Natural killer cell (primary cell): ENCODE data around the gene NFATC4. TPM values are rescaled to one million over a fixed set of nuclear protein-coding genes. Genes with fewer than 3 reads are reported as not detected.

Experiments used
- ATAC-seq, 3 donors: fragments of 150-1000 bp in 2 of 3; fragments of 200-7000 bp in 1 of 3; cut with Tn5 transposase; 1 replicate in 1 of 3; 2 replicates in 2 of 3; pipeline ENCODE4 v1.10.0; 2021; ENCODE audit warnings: mild to moderate bottlenecking in 2 of 3, moderate library complexity in 2 of 3
- DNase-seq, 2 donors: peaks; one replicate each; pipeline versions ENCODE4 v3.0.0 to v3.0.0-alpha.2; 2013 to 2021; ENCODE audit warnings: mixed read lengths in 1 of 2
- H3K27ac ChIP-seq: one replicate; pipeline ENCODE4 v1.5.1; 2013; ENCODE audit warnings: mild to moderate bottlenecking, low read length
- H3K27me3 ChIP-seq: one replicate; pipeline ENCODE4 v1.6.1; 2013; ENCODE audit warnings: low read length; ENCODE audit not compliant: control insufficient read depth, insufficient read depth
- H3K36me3 ChIP-seq: one replicate; pipeline ENCODE4 v1.6.1; 2013; ENCODE audit warnings: low read length; ENCODE audit not compliant: control insufficient read depth, insufficient read depth
- H3K4me1 ChIP-seq: one replicate; pipeline ENCODE4 v1.6.1; 2013; ENCODE audit warnings: low read length; ENCODE audit not compliant: control insufficient read depth, insufficient read depth
- H3K4me3 ChIP-seq: one replicate; pipeline ENCODE4 v1.5.1; 2013; ENCODE audit warnings: low read length
- H3K9me3 ChIP-seq: one replicate; pipeline ENCODE4 v1.6.1; 2013; ENCODE audit warnings: low read length; ENCODE audit not compliant: control insufficient read depth, insufficient read depth
- H3K27ac Mint-ChIP-seq, 2 donors: one replicate each; pipeline ENCODE4 v1.8.0; 2022; ENCODE audit warnings: mild to moderate bottlenecking in 2 of 2, mixed read lengths in 2 of 2, moderate library complexity in 1 of 2
- H3K27me3 Mint-ChIP-seq, 2 donors: one replicate each; pipeline ENCODE4 v1.8.0; 2022; ENCODE audit warnings: low read depth in 2 of 2, mixed read lengths in 2 of 2
- H3K36me3 Mint-ChIP-seq: one replicate; pipeline ENCODE4 v1.8.0; 2022; ENCODE audit warnings: mixed read lengths
- H3K4me1 Mint-ChIP-seq, 2 donors: one replicate each; pipeline ENCODE4 v1.8.0; 2022; ENCODE audit warnings: mixed read lengths in 2 of 2
- H3K4me3 Mint-ChIP-seq: one replicate; pipeline ENCODE4 v1.8.0; 2022; ENCODE audit warnings: mild to moderate bottlenecking, moderate library complexity, mixed read lengths
- H3K9me3 Mint-ChIP-seq, 2 donors: one replicate each; pipeline ENCODE4 v1.8.0; 2022; ENCODE audit warnings: mixed read lengths in 2 of 2
- CTCF ChIP-seq: fragments of 200-600 bp; IDR thresholded peaks from one replicate; pipeline ENCODE4 v1.8.0; 2022; ENCODE audit warnings: antibody characterized with exemption
- WGBS: methylation state at CpG from one replicate; pipeline ENCODE4 v1.1.7; 2013; ENCODE audit warnings: missing lambda C conversion rate; ENCODE audit not compliant: insufficient coverage; 5-methylcytosine and 5-hydroxymethylcytosine counted together
- intact Hi-C: fragments of 100-400 bp; cut with micrococcal nuclease; formaldehyde crosslinking; loops from one replicate; pipeline ENCODE4 v1.14.2; 2022
- total RNA-seq, 4 donors: library from RNA; stranded (reverse); fragments of 120-200 nt in 1 of 4; gene quantifications; one replicate each; pipeline versions ENCODE4 v1.2.3 to v1.2.4, GENCODE V29; 2013 to 2022

NFATC4 gene
- total RNA-seq, 3 donors from 2014 or later (not counting 1 experiment from before 2014, with no cell fraction given) = not detected

- peaks cover 14% of the 10 kb centered on the region for H3K27me3 ChIP-seq
- DNase-seq (peak; percentile 86 to 93), ATAC-seq (peak; percentile 72 to 88 (median 85))
- peaks cover 93% of the 10 kb centered on the region for H3K4me1 ChIP-seq
- Mint-ChIP-seq H3K9me3 (no peaks in the 10 kb centered on the region), H3K36me3 (no peaks in the 10 kb centered on the region), H3K4me3 (peak overlapping the region; percentile 79), H3K27ac (peak overlapping the region; percentile 87 to 88), H3K27me3 (peaks cover 6 to 8% of the 10 kb centered on the region in 2 donors), H3K4me1 (peaks cover 69 to 77% of the 10 kb centered on the region in 2 donors)
- H3K27ac ChIP-seq = peak overlapping the region; percentile 61
- no peaks in the 10 kb centered on the region for H3K36me3 ChIP-seq
- 11% methylated on average over 9 of the region's 9 CpGs for WGBS
- no peak for TF ChIP-seq CTCF
- intact Hi-C loops = loop anchor here (1.0 to 10.0 kb wide), 6 partner anchors 38 to 825 kb away; partner anchors contain the start of genes GZMB, NFATC4 and RABGGTA
- no peaks in the 10 kb centered on the region for H3K9me3 ChIP-seq
- no peak overlapping the region for H3K4me3 ChIP-seq
These were observed 38.2 kb upstream of the NFATC4 start for GRCh38 chr14:24329736-24330135.

GRCh38 chr14:24330973-24331674 lies 36.9 kb upstream of the NFATC4 start:
- WGBS = 96% methylated on average over 10 of the region's 10 CpGs
- intact Hi-C loops = loop anchor here (5.0 to 10.0 kb wide), 3 partner anchors 36 to 824 kb away; partner anchors contain the start of gene NFATC4
- ATAC-seq (no peak), DNase-seq (no peak)
- H3K27me3 Mint-ChIP-seq = peaks cover 14 to 16% of the 10 kb centered on the region in 2 donors
- Histone ChIP-seq H3K27ac (no peak overlapping the region), H3K4me3 (no peak overlapping the region), H3K27me3 (peaks cover 15% of the 10 kb centered on the region), H3K9me3 (no peaks in the 10 kb centered on the region), H3K4me1 (peaks cover 92% of the 10 kb centered on the region), H3K36me3 (no peaks in the 10 kb centered on the region)
- peaks cover 3% of the 10 kb centered on the region for H3K36me3 Mint-ChIP-seq
- H3K9me3 Mint-ChIP-seq = no peaks in the 10 kb centered on the region
- H3K27ac Mint-ChIP-seq = peak overlapping the region; percentile 87 to 88
- H3K4me3 Mint-ChIP-seq = peak overlapping the region; percentile 79
- peaks cover 79 to 87% of the 10 kb centered on the region in 2 donors for H3K4me1 Mint-ChIP-seq
- TF ChIP-seq CTCF = no peak

GRCh38 chr14:24331731-24332267 lies 36.2 kb upstream of the NFATC4 start:
- Mint-ChIP-seq H3K36me3 (peaks cover 9% of the 10 kb centered on the region), H3K27ac (peak overlapping the region; percentile 87 to 88), H3K9me3 (no peaks in the 10 kb centered on the region), H3K4me1 (peaks cover 84 to 91% of the 10 kb centered on the region in 2 donors), H3K4me3 (peak overlapping the region; percentile 93), H3K27me3 (peaks cover 14 to 16% of the 10 kb centered on the region in 2 donors)
- intact Hi-C loops = loop anchor here (1.0 to 10.0 kb wide), 5 partner anchors 20 to 823 kb away; partner anchors contain the start of genes LTB4R and NFATC4
- H3K36me3 ChIP-seq = peaks cover 5% of the 10 kb centered on the region
- H3K9me3 ChIP-seq = no peaks in the 10 kb centered on the region
- 45% methylated on average over 26 of the region's 26 CpGs for WGBS
- H3K27me3 ChIP-seq = peaks cover 15% of the 10 kb centered on the region
- no peak for ATAC-seq
- no peak for DNase-seq
- no peak for TF ChIP-seq CTCF
- H3K4me1 ChIP-seq = peaks cover 86% of the 10 kb centered on the region
- no peak overlapping the region for H3K4me3 ChIP-seq
- H3K27ac ChIP-seq = no peak overlapping the region
